Panc1 (cell line): ENCODE measurements around the gene IL1A. TPM values are rescaled to one million over a fixed set of nuclear protein-coding genes. Genes with fewer than 3 reads are reported as not detected.
A peak's percentile ranks its signal among the peaks of the same experiment; 100 is the strongest.

Experiments used
- ATAC-seq: fragments of 200-7000 bp; cut with Tn5 transposase; 2 replicates; pipeline ENCODE4 v1.9.1; 2020; ENCODE audit warnings: mild to moderate bottlenecking, moderate library complexity
- BruUV-seq: library from RNA; stranded (reverse); fragments of 400-500 nt; replicated peaks from 2 replicates; lab custom pipeline; 2021; lab: Mats Ljungman, UMichigan
- CTCF ChIA-PET: fragments of 300-600 bp; sonication (Branson Sonifier 250); formaldehyde crosslinking; loops from one replicate; lab custom pipeline; 2022; ENCODE audit warnings: antibody characterized with exemption; lab: Charles Lee
- POLR2A ChIA-PET: fragments of 300-600 bp; sonication (Branson Sonifier 250); formaldehyde crosslinking; loops from one replicate; lab custom pipeline; 2022; ENCODE audit warnings: antibody characterized with exemption; lab: Charles Lee
- DNase-seq: peaks from one replicate; pipeline ENCODE4 v3.0.0-alpha.2; 2010; ENCODE audit warnings: low read depth, low spot score
- H3K27ac ChIP-seq: 2 replicates; pipeline ENCODE4 v1.5.1; 2011; ENCODE audit warnings: mild to moderate bottlenecking, low read length, inconsistent platforms
- H3K27me3 ChIP-seq: fragments of 200-500 bp; sonication (Bioruptor generic); 2 replicates; pipeline ENCODE4 v1.6.0; 2014; ENCODE audit warnings: low read length, inconsistent platforms; ENCODE audit not compliant: control insufficient read depth, insufficient read depth
- H3K36me3 ChIP-seq: fragments of 200-500 bp; sonication (Bioruptor generic); 2 replicates; pipeline ENCODE4 v1.5.1; 2014; ENCODE audit warnings: inconsistent platforms, mild to moderate bottlenecking, low read length, moderate library complexity; ENCODE audit not compliant: control insufficient read depth, insufficient read depth
- H3K4me1 ChIP-seq: 2 replicates; pipeline ENCODE4 v1.5.1; 2011; ENCODE audit warnings: inconsistent platforms, mild to moderate bottlenecking, low read length, moderate library complexity; ENCODE audit not compliant: control insufficient read depth, insufficient read depth
- H3K4me3 ChIP-seq, 2 experiments: 2 replicates each; pipeline ENCODE4 v1.5.1; 2011 to 2012; ENCODE audit warnings: low read depth in 2 of 2, low read length in 2 of 2, mild to moderate bottlenecking in 2 of 2, inconsistent platforms in 1 of 2, moderate library complexity in 1 of 2
- H3K9me3 ChIP-seq: fragments of 200-500 bp; sonication (Bioruptor generic); 2 replicates; pipeline ENCODE4 v1.5.1; 2014; ENCODE audit warnings: low read depth, mild to moderate bottlenecking, inconsistent platforms, low read length, moderate library complexity; ENCODE audit not compliant: control insufficient read depth, insufficient read depth
- POLR2AphosphoS5 ChIP-seq: IDR thresholded peaks from 2 replicates; pipeline ENCODE4 v1.6.1; 2012; ENCODE audit warnings: mild to moderate bottlenecking, low read depth, low read length, moderate library complexity
- SIN3A ChIP-seq: IDR thresholded peaks from 2 replicates; pipeline ENCODE4 v1.6.1; 2012; ENCODE audit warnings: low read depth, mild to moderate bottlenecking, low read length, moderate library complexity, borderline replicate concordance; ENCODE audit not compliant: insufficient read depth
- TCF7L2 ChIP-seq: IDR thresholded peaks from 2 replicates; pipeline ENCODE4 v1.6.1; 2011; ENCODE audit warnings: mild to moderate bottlenecking, low read depth, low read length, inconsistent platforms
- in situ Hi-C: cut with HindIII; loops from 2 replicates; pipeline ENCODE4 v1.10.0; 2016; ENCODE audit warnings: low sequenced_read_pairs, low pct_unique_long_range_greater_than_20kb
- intact Hi-C: fragments of 100-400 bp; cut with micrococcal nuclease; formaldehyde crosslinking; loops from one replicate; pipeline ENCODE4 v1.10.0; 2022; ENCODE audit not compliant: unreplicated experiment
- total RNA-seq: library from RNA; stranded (reverse); gene quantifications from one replicate; pipeline ENCODE4 v1.2.1, GENCODE V29; 2021; ENCODE audit not compliant: unreplicated experiment
- TF ChIP-seq, protein P1 (sequence below), 2 experiments: IDR thresholded peaks; 2 replicates each; pipeline ENCODE4 v1.6.1; 2011 to 2012; ENCODE audit warnings: low read depth in 2 of 2, control low read depth in 1 of 2, low read length in 1 of 2, mild to moderate bottlenecking in 1 of 2, moderate library complexity in 1 of 2; ENCODE audit not compliant: insufficient read depth in 1 of 2
- TF ChIP-seq, protein P2 (sequence below): fragments of 450-650 bp; IDR thresholded peaks from 2 replicates; pipeline ENCODE4 v1.5.1; 2017; ENCODE audit warnings: mild to moderate bottlenecking

Gene IL1A
- total RNA-seq, 1 experiment from 2014 or later = not detected

GRCh38 chr2:112755444-112755843, 28.8 kb downstream of the IL1A start:
- in situ Hi-C loops (no loop called here), intact Hi-C loops (no loop called here)
- H3K27ac ChIP-seq = no peak overlapping the region
- H3K4me1 ChIP-seq = no peaks in the 10 kb centered on the region; the same call in 1 of the 2 replicates
- H3K4me3 ChIP-seq = no peak overlapping the region
- H3K36me3 ChIP-seq = peaks cover 54% of the 10 kb centered on the region
- H3K27me3 ChIP-seq = no peaks in the 10 kb centered on the region
- CTCF ChIA-PET = no interaction called here
- no peak for ATAC-seq
- no peak for DNase-seq
- no peaks in the 10 kb centered on the region for H3K9me3 ChIP-seq
- no TSS peak for BruUV-seq
- TF ChIP-seq TCF7L2 (no peak), POLR2AphosphoS5 (no peak), SIN3A (no peak)
- TF ChIP-seq, protein P1, sequence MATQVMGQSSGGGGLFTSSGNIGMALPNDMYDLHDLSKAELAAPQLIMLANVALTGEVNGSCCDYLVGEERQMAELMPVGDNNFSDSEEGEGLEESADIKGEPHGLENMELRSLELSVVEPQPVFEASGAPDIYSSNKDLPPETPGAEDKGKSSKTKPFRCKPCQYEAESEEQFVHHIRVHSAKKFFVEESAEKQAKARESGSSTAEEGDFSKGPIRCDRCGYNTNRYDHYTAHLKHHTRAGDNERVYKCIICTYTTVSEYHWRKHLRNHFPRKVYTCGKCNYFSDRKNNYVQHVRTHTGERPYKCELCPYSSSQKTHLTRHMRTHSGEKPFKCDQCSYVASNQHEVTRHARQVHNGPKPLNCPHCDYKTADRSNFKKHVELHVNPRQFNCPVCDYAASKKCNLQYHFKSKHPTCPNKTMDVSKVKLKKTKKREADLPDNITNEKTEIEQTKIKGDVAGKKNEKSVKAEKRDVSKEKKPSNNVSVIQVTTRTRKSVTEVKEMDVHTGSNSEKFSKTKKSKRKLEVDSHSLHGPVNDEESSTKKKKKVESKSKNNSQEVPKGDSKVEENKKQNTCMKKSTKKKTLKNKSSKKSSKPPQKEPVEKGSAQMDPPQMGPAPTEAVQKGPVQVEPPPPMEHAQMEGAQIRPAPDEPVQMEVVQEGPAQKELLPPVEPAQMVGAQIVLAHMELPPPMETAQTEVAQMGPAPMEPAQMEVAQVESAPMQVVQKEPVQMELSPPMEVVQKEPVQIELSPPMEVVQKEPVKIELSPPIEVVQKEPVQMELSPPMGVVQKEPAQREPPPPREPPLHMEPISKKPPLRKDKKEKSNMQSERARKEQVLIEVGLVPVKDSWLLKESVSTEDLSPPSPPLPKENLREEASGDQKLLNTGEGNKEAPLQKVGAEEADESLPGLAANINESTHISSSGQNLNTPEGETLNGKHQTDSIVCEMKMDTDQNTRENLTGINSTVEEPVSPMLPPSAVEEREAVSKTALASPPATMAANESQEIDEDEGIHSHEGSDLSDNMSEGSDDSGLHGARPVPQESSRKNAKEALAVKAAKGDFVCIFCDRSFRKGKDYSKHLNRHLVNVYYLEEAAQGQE (IDR thresholded peaks at IDR 0.05; ENCODE audit: insufficient read depth in 1 of 2, low read depth in 2 of 2, low read length in 1 of 2) = no peak
- TF ChIP-seq, protein P2, sequence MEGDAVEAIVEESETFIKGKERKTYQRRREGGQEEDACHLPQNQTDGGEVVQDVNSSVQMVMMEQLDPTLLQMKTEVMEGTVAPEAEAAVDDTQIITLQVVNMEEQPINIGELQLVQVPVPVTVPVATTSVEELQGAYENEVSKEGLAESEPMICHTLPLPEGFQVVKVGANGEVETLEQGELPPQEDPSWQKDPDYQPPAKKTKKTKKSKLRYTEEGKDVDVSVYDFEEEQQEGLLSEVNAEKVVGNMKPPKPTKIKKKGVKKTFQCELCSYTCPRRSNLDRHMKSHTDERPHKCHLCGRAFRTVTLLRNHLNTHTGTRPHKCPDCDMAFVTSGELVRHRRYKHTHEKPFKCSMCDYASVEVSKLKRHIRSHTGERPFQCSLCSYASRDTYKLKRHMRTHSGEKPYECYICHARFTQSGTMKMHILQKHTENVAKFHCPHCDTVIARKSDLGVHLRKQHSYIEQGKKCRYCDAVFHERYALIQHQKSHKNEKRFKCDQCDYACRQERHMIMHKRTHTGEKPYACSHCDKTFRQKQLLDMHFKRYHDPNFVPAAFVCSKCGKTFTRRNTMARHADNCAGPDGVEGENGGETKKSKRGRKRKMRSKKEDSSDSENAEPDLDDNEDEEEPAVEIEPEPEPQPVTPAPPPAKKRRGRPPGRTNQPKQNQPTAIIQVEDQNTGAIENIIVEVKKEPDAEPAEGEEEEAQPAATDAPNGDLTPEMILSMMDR = no peak
- POLR2A ChIA-PET = interaction anchor here (0.6 kb wide), 4 partner anchors 17 to 786 kb away, joined by 3 to 4 read pairs (median 4); no protein-coding TSS in a partner anchor

DNA sequence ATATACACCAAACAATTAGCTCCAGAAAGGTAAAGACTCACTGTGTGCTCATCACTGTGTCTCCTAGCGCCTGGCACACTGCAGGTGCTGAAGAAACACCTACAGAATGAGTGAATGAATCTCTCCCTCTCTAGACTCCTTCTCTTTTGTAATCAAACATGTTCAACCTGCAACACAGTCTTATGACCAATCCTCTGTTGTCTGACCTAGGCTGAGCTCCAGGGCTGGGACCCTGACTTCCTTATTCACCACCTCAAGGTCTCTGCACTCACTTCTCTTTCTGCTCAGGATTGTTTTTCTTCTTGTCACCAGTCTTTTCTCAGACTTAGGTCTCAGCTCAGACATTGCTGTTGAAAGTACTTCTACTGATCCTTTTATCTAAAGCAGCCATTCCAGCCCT, 29.7 kb downstream of the IL1A start:
- Histone ChIP-seq H3K27ac (no peak overlapping the region), H3K27me3 (no peaks in the 10 kb centered on the region), H3K4me3 (no peak overlapping the region), H3K4me1 (no peaks in the 10 kb centered on the region; the same call in 1 of the 2 replicates), H3K36me3 (peaks cover 46% of the 10 kb centered on the region), H3K9me3 (no peaks in the 10 kb centered on the region)
- DNase-seq (no peak), ATAC-seq (no peak)
- no TSS peak for BruUV-seq
- intact Hi-C loops (no loop called here), in situ Hi-C loops (no loop called here)
- ChIA-PET CTCF (no interaction called here), POLR2A (no interaction called here)
- TF ChIP-seq, protein P2 = 0 out of 2 replicates have a peak, but pooled peaks have one; percentile 7
- TF ChIP-seq, protein P1 (IDR thresholded peaks at IDR 0.05; ENCODE audit: insufficient read depth in 1 of 2, low read depth in 2 of 2, low read length in 1 of 2) = no peak
